WERI-Rb-1 (cell line): ENCODE measurements around the gene CDCP1.
"Not testable (repeated sequence)": the region's sequence is repeated elsewhere in the genome, so short reads cannot be mapped to it uniquely, and the experiment has no call there.

ENCODE experiments used
- DNase-seq: peaks from one replicate; pipeline ENCODE4 v3.0.0-alpha.2; 2020
- H3K27ac ChIP-seq: fragments of 250-450 bp; sonication (Bioruptor Pico); 2 replicates; pipeline ENCODE4 v1.5.1; 2020; ENCODE audit warnings: mild to moderate bottlenecking, moderate library complexity
- H3K27me3 ChIP-seq: fragments of 250-450 bp; sonication (Bioruptor Pico); 2 replicates; pipeline ENCODE4 v1.5.1; 2021; ENCODE audit warnings: mild to moderate bottlenecking, low read depth, moderate library complexity; ENCODE audit not compliant: insufficient read depth, severe bottlenecking
- H3K36me3 ChIP-seq: fragments of 250-450 bp; sonication (Bioruptor Pico); 2 replicates; pipeline ENCODE4 v1.5.1; 2020; ENCODE audit warnings: mild to moderate bottlenecking, moderate library complexity
- H3K4me3 ChIP-seq: 2 replicates; pipeline ENCODE4 v1.5.1; 2011; ENCODE audit warnings: low read depth, mild to moderate bottlenecking, control low read depth, low read length
- H3K9me3 ChIP-seq: fragments of 250-450 bp; sonication (Bioruptor Pico); 2 replicates; pipeline ENCODE4 v1.5.1; 2021; ENCODE audit warnings: mild to moderate bottlenecking, moderate library complexity; ENCODE audit not compliant: severe bottlenecking
- CTCF ChIP-seq: IDR thresholded peaks from 2 replicates; pipeline ENCODE4 v1.5.1; 2011; ENCODE audit warnings: low read depth, mild to moderate bottlenecking, control low read depth, inconsistent platforms, low read length

The CDCP1 gene

GRCh38 chr3:45056608-45057301 is 89.4 kb downstream of the CDCP1 start:
- Histone ChIP-seq H3K27ac (no peak overlapping the region), H3K4me3 (no peak overlapping the region), H3K27me3 (no peaks in the 10 kb centered on the region), H3K9me3 (no peaks in the 10 kb centered on the region), H3K36me3 (no peaks in the 10 kb centered on the region)
- no peak for DNase-seq
- TF ChIP-seq CTCF = no peak

- DNase-seq = peak; percentile 60
- no peak overlapping the region for H3K27ac ChIP-seq
- H3K27me3 ChIP-seq = no peaks in the 10 kb centered on the region
- no peaks in the 10 kb centered on the region for H3K36me3 ChIP-seq
- no peak overlapping the region for H3K4me3 ChIP-seq
- TF ChIP-seq CTCF = peak; percentile 66
- H3K9me3 ChIP-seq = no peaks in the 10 kb centered on the region
These were observed 90.6 kb downstream of the CDCP1 start for GRCh38 chr3:45055411-45056143.

GRCh38 chr3:45055032-45055410 is 91.2 kb downstream of the CDCP1 start:
- no peak overlapping the region for H3K27ac ChIP-seq

GRCh38 chr3:45054196-45054857 is 91.9 kb downstream of the CDCP1 start:
- H3K9me3 ChIP-seq = no peaks in the 10 kb centered on the region
- H3K36me3 ChIP-seq = no peaks in the 10 kb centered on the region
- H3K27ac ChIP-seq = no peak overlapping the region
- H3K4me3 ChIP-seq = no peak overlapping the region
- no peak for TF ChIP-seq CTCF
- H3K27me3 ChIP-seq = no peaks in the 10 kb centered on the region
- no peak for DNase-seq

More at GRCh38 chr3:45055032-45055410, 91.2 kb downstream of the CDCP1 start:
- TF ChIP-seq CTCF = no peak
- no peaks in the 10 kb centered on the region for H3K27me3 ChIP-seq
- no peak for DNase-seq
- no peak overlapping the region for H3K4me3 ChIP-seq
- H3K36me3 ChIP-seq = no peaks in the 10 kb centered on the region
- H3K9me3 ChIP-seq = no peaks in the 10 kb centered on the region

GRCh38 chr3:45053805-45054195 is 92.4 kb downstream of the CDCP1 start:
- not testable (repeated sequence) for DNase-seq, H3K27me3 ChIP-seq, H3K36me3 ChIP-seq, H3K9me3 ChIP-seq, H3K4me3 ChIP-seq, H3K27ac ChIP-seq

GRCh38 chr3:45051685-45052084 is 94.5 kb downstream of the CDCP1 start:
- Histone ChIP-seq H3K36me3 (no peaks in the 10 kb centered on the region), H3K4me3 (no peak overlapping the region), H3K9me3 (no peaks in the 10 kb centered on the region), H3K27ac (no peak overlapping the region), H3K27me3 (no peaks in the 10 kb centered on the region)
- DNase-seq = no peak
- TF ChIP-seq CTCF = no peak
